Mammary microvascular endothelial cell (primary cell): Measurements from ENCODE around the gene MAPKAP1. TPM values are rescaled to one million over a fixed set of nuclear protein-coding genes. Genes with fewer than 3 reads are reported as not detected.

ENCODE experiments used
- total RNA-seq: library from RNA; depleted of rRNA; stranded (reverse); fragments of >200 nt; gene quantifications from 2 replicates; pipeline ENCODE4 v1.2.3, GENCODE V29; 2015

Gene MAPKAP1
- total RNA-seq: 77.5 and 79.9 TPM in 2 replicates

DNA sequence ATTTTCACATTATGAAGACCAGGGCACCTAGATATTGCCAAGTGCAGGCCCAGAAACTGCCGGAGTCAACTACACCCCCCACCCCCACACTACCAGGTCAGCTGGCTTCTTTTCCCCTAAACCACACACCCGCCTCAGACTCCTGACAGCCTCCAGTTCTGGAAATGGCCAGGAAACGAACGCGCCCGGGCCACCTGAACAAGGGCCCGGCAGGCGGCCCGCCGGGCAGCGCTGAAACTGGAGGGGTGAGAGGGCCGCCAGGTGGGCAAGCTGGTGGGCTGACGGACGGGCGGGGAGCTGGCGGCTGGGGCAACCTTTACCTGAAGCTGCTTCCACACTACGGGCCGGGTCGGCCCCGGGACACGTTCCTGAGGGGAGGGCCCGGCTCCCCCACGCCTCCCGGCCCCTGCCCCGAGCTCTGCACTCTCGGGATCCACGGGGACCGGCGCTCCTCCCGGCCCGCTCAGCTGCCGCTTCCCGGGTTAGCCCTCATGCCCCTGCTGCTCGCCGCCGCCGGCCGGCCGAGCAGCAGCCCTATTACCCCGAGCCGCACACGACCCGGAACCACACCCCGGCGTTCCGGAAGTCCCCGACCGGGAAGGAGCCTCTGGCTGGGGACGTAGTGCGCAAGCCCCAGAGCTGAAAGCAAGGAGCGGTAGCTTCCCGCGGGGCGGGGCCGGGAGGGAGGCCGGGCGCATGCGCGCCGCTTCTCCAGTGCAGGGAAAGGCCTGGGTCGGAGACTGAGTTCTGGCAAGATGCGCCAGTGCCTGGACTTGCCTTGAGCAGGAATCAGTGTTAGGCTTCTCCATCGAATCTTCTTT, at the start of gene MAPKAP1:
Gene MAPKAP1 (minus strand): TSS at position 558 of the 821 bp plus-strand sequence. CDS start 34,634 bp downstream, outside the sequence.

GRCh38 chr9:125747053-125747764, 40.2 kb upstream of the MAPKAP1 start, which contains the start of gene PBX3:
PBX3 (plus strand) TSS chr9:125747373.

Other genes starting within 250 kb of the MAPKAP1 start
- gene PBX3, start 40.2 kb upstream of the MAPKAP1 start, total RNA-seq: 14.1 and 19.5 TPM in 2 replicates